OCI-LY3 (cell line): ENCODE measurements around the gene PER1.

Experiments used
- H2AFZ ChIP-seq: fragments of 200-600, 300-600 bp; shearing (Covaris generic); 2 replicates; pipeline ENCODE4 v1.6.0; 2014; ENCODE audit warnings: antibody characterized with exemption, low read depth, low read length
- H3K27ac ChIP-seq: fragments of 200-600, 300-600 bp; sonication (generic); 2 replicates; pipeline ENCODE4 v1.5.1; 2014; ENCODE audit warnings: mild to moderate bottlenecking, low read length, moderate library complexity, mixed read lengths
- H3K27me3 ChIP-seq: fragments of 200-600, 300-600 bp; sonication (generic); 2 replicates; pipeline ENCODE4 v1.6.1; 2014; ENCODE audit warnings: low read depth, low read length, mixed read lengths
- H3K36me3 ChIP-seq: fragments of 200-600, 300-600 bp; sonication (generic); replicated peaks from 2 replicates; pipeline ENCODE3; 2014; ENCODE audit warnings: low read depth, low read length, mixed read lengths
- H3K4me1 ChIP-seq: fragments of 300-600, 200-600 bp; sonication (generic); 2 replicates; pipeline ENCODE4 v1.6.1; 2014; ENCODE audit warnings: low read length, mixed read lengths
- H3K4me2 ChIP-seq: fragments of 200-600, 300-600 bp; sonication (generic); 2 replicates; pipeline ENCODE4 v1.6.1; 2014; ENCODE audit warnings: low read length, mixed read lengths
- H3K4me3 ChIP-seq: fragments of 300-600, 200-600 bp; sonication (generic); 2 replicates; pipeline ENCODE4 v1.5.1; 2014; ENCODE audit warnings: antibody characterized with exemption, mild to moderate bottlenecking, low read length, moderate library complexity
- H3K79me2 ChIP-seq: fragments of 300-600, 200-600 bp; shearing (Covaris generic); 2 replicates; pipeline ENCODE4 v1.6.1; 2014; ENCODE audit warnings: mild to moderate bottlenecking, low read length, mixed read lengths
- H3K9ac ChIP-seq: fragments of 300-600, 200-600 bp; shearing (Covaris generic); 2 replicates; pipeline ENCODE4 v1.6.0; 2014; ENCODE audit warnings: mild to moderate bottlenecking, low read length, moderate library complexity
- H3K9me3 ChIP-seq: fragments of 200-600, 300-600 bp; shearing (Covaris generic); 2 replicates; pipeline ENCODE4 v1.6.1; 2014; ENCODE audit warnings: low read length, mixed read lengths; ENCODE audit not compliant: insufficient read depth
- H4K20me1 ChIP-seq: fragments of 200-600, 300-600 bp; sonication (generic); 2 replicates; pipeline ENCODE4 v1.6.1; 2016; ENCODE audit warnings: low read length, mixed read lengths; ENCODE audit not compliant: insufficient read depth
- EZH2phosphoT487 ChIP-seq: fragments of 200-600 bp; shearing (Covaris generic); IDR thresholded peaks from 2 replicates; pipeline ENCODE4 v1.6.1; 2018; ENCODE audit warnings: antibody characterized with exemption, mixed run types, low read depth
- TF ChIP-seq, protein P1 (sequence below): fragments of 200-600, 300-600 bp; sonication (generic); IDR thresholded peaks from 2 replicates; pipeline ENCODE4 v1.5.1; 2014; ENCODE audit warnings: antibody characterized with exemption, low read length, low read depth

PER1 gene

DNA sequence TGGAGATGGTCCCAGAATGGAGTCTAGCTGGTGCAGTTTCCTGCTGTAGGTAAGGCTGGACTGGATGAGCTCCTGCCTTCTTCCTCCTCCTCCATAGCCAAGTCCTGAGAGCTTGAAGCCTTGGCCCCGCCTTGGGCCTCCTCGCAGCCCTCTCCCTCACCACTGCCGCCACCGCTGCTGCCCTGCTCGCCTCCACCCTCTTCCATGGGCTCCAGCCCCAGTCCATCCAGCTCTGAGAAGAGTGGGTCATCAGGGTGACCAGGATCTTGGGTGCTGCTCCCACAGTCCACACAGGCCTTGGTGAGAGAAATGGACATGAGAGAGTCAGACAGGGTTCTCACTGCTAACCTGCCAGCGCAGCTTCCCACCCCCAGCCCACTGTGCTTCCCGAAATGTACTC, 11.2 kb downstream of the PER1 start:
- Histone ChIP-seq H3K36me3 (no peaks in the 10 kb centered on the region), H3K79me2 (no peaks in the 10 kb centered on the region)
- TF ChIP-seq EZH2phosphoT487, result no peak

GRCh38 chr17:8140065-8141029, 11.9 kb downstream of the PER1 start:
- H3K9me3 ChIP-seq, result no peaks in the 10 kb centered on the region
- H3K9ac ChIP-seq, result no peak overlapping the region
- H4K20me1 ChIP-seq, result no peaks in the 10 kb centered on the region
- TF ChIP-seq, protein P1, sequence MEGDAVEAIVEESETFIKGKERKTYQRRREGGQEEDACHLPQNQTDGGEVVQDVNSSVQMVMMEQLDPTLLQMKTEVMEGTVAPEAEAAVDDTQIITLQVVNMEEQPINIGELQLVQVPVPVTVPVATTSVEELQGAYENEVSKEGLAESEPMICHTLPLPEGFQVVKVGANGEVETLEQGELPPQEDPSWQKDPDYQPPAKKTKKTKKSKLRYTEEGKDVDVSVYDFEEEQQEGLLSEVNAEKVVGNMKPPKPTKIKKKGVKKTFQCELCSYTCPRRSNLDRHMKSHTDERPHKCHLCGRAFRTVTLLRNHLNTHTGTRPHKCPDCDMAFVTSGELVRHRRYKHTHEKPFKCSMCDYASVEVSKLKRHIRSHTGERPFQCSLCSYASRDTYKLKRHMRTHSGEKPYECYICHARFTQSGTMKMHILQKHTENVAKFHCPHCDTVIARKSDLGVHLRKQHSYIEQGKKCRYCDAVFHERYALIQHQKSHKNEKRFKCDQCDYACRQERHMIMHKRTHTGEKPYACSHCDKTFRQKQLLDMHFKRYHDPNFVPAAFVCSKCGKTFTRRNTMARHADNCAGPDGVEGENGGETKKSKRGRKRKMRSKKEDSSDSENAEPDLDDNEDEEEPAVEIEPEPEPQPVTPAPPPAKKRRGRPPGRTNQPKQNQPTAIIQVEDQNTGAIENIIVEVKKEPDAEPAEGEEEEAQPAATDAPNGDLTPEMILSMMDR, result no peak
- TF ChIP-seq EZH2phosphoT487, result no peak
- no peaks in the 10 kb centered on the region for H3K79me2 ChIP-seq
- peaks cover 5% of the 10 kb centered on the region; the same call in 1 of the 2 replicates for H3K4me1 ChIP-seq
- no peak overlapping the region for H2AFZ ChIP-seq
- H3K4me3 ChIP-seq, result no peak overlapping the region
- no peaks in the 10 kb centered on the region for H3K36me3 ChIP-seq
- H3K4me2 ChIP-seq, result no peak overlapping the region
- no peaks in the 10 kb centered on the region for H3K27me3 ChIP-seq
- H3K27ac ChIP-seq, result no peak overlapping the region

More for the DNA sequence above, 11.2 kb downstream of the PER1 start:
- Histone ChIP-seq H3K4me1 (peaks cover 5% of the 10 kb centered on the region; the same call in 1 of the 2 replicates), H4K20me1 (no peaks in the 10 kb centered on the region), H3K27ac (no peak overlapping the region), H3K4me3 (no peak overlapping the region), H3K9ac (no peak overlapping the region), H3K4me2 (no peak overlapping the region), H3K9me3 (no peaks in the 10 kb centered on the region), H2AFZ (no peak overlapping the region), H3K27me3 (no peaks in the 10 kb centered on the region)

- Histone ChIP-seq H3K27me3 (no peaks in the 10 kb centered on the region), H3K9me3 (no peaks in the 10 kb centered on the region), H3K36me3 (no peaks in the 10 kb centered on the region), H3K4me3 (peak overlapping the region; percentile 97), H4K20me1 (no peaks in the 10 kb centered on the region), H3K4me1 (peaks cover 5% of the 10 kb centered on the region; the same call in 1 of the 2 replicates), H3K27ac (peak overlapping the region; percentile 92), H2AFZ (peak overlapping the region; percentile 92), H3K79me2 (no peaks in the 10 kb centered on the region), H3K4me2 (peak overlapping the region; percentile 92), H3K9ac (peak overlapping the region; percentile 97)
- TF ChIP-seq EZH2phosphoT487, result no peak
- TF ChIP-seq, protein P1, result peak; percentile 63
Observed at GRCh38 chr17:8138672-8139371, 13.4 kb downstream of the PER1 start.

GRCh38 chr17:8138374-8138671, 13.9 kb downstream of the PER1 start:
- Histone ChIP-seq H3K79me2 (no peaks in the 10 kb centered on the region), H3K4me2 (peak overlapping the region; percentile 92), H3K27me3 (no peaks in the 10 kb centered on the region), H3K36me3 (no peaks in the 10 kb centered on the region), H2AFZ (peak overlapping the region; percentile 92), H3K27ac (peak overlapping the region; percentile 92), H3K4me3 (peak overlapping the region; percentile 97), H3K9me3 (no peaks in the 10 kb centered on the region), H4K20me1 (no peaks in the 10 kb centered on the region), H3K4me1 (peaks cover 5% of the 10 kb centered on the region; the same call in 1 of the 2 replicates), H3K9ac (peak overlapping the region; percentile 77)
- TF ChIP-seq, protein P1, result no peak
- TF ChIP-seq EZH2phosphoT487, result no peak
